NB4 (cell line): ENCODE data around the gene FNBP1L.

Experiments
- DNase-seq: peaks from one replicate; pipeline ENCODE4 v3.0.0; 2010; ENCODE audit warnings: low read depth
- H3K4me3 ChIP-seq: one replicate; pipeline ENCODE4 v1.5.1; 2011; ENCODE audit warnings: mild to moderate bottlenecking, low read depth, low read length, moderate library complexity
- MYC ChIP-seq: IDR thresholded peaks from 2 replicates; pipeline ENCODE4 v1.6.1; 2011; ENCODE audit warnings: low read depth, low read length
- POLR2A ChIP-seq: IDR thresholded peaks from 2 replicates; pipeline ENCODE4 v1.6.1; 2011; ENCODE audit warnings: mild to moderate bottlenecking; ENCODE audit not compliant: insufficient read length; ENCODE audit errors: extremely low read depth
- TF ChIP-seq, protein P1 (sequence below): IDR thresholded peaks from 2 replicates; pipeline ENCODE4 v1.6.1; 2011; ENCODE audit warnings: low read depth, low read length
- TF ChIP-seq, protein P2 (sequence below): IDR thresholded peaks from one replicate; pipeline ENCODE4 v1.5.1; 2012; ENCODE audit warnings: low read depth, low read length

FNBP1L gene

DNA sequence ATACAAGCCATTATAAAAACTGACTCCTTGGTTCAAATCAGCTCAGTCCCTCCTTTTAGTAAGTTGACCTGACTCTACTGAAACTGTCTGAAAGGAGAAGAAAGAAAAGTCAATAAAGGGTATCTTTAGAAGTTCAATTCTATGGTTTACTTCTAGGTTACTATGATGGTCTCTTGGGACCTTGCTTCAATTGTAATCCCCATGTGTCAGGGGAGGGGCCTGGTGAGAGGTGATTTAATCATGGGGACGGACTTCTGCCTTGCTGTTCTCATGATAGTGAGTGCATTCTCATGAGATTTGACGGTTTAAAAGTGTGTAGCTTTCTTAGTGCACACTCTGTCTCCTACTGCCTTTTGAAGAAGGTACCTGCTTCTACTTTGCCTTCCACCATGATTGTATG, 31.7 kb upstream of the FNBP1L start:
- no peak overlapping the region for H3K4me3 ChIP-seq
- TF ChIP-seq, protein P1, sequence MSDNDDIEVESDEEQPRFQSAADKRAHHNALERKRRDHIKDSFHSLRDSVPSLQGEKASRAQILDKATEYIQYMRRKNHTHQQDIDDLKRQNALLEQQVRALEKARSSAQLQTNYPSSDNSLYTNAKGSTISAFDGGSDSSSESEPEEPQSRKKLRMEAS = no peak
- peak; percentile 8 for DNase-seq

DNA sequence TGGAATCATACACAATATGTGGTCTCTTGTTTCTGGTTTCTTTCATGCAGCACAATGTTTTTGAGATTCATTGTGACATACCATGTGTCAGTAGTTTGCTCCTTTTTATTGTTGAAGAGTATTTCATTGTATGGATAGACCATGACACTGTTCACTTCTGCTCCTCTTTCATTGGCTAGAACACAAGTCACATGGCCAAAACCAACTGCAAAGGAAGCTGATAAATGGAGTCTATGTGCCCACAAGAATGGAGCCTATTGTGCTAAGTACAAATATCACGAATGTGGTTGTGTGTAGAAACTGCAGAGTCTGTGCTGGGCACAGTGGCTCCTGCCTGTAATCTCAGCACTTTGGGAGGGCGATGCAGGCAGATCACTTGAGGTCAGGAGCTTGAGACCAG, 28.6 kb upstream of the FNBP1L start:
- TF ChIP-seq, protein P1 = no peak; the same call in 1 of the 2 replicates
- TF ChIP-seq, protein P2, sequence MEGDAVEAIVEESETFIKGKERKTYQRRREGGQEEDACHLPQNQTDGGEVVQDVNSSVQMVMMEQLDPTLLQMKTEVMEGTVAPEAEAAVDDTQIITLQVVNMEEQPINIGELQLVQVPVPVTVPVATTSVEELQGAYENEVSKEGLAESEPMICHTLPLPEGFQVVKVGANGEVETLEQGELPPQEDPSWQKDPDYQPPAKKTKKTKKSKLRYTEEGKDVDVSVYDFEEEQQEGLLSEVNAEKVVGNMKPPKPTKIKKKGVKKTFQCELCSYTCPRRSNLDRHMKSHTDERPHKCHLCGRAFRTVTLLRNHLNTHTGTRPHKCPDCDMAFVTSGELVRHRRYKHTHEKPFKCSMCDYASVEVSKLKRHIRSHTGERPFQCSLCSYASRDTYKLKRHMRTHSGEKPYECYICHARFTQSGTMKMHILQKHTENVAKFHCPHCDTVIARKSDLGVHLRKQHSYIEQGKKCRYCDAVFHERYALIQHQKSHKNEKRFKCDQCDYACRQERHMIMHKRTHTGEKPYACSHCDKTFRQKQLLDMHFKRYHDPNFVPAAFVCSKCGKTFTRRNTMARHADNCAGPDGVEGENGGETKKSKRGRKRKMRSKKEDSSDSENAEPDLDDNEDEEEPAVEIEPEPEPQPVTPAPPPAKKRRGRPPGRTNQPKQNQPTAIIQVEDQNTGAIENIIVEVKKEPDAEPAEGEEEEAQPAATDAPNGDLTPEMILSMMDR = no peak
- TF ChIP-seq MYC (no peak), POLR2A (no peak)
- H3K4me3 ChIP-seq = no peak overlapping the region
- DNase-seq = no peak

DNA sequence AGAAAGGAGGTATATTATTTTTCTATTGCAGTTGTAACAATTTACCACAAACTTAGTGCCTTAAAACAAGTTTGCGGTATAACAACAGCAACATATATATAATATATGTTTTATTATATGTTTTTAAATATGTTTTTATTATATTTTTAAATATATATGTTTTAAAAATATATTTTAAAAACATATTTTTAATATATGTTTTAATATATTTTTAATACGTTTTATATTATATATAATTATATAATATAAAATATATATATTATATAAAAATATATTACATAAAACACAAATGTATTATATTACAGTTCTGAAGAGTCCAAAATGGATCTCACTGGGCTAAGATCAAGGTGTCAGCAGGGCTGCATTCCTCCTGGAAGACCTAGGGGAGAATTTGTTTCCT, 27.5 kb upstream of the FNBP1L start:
- TF ChIP-seq, protein P1 = no peak
- TF ChIP-seq MYC = no peak
- TF ChIP-seq POLR2A = no peak
- TF ChIP-seq, protein P2 = no peak
- no peak for DNase-seq
- no peak overlapping the region for H3K4me3 ChIP-seq

DNA sequence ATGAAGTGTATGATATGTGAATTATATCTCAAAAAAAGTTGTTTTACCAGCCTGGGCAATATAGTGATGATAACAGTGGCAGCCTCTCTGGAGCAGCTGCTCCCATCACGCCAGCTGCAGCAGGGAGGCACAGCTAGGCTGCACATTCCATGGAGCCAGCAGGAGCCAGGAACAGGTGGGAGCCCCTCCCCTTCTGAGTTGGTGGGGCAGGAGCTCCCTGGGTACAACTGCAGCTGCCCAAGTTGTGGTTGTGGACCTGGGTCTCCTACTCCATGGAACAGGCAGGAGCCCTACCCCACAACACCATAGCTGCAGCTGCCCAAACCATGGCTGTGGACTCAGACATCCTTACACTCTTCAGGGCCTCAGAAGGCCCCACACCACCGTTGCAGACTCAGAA, 21.7 kb upstream of the FNBP1L start:
- DNase-seq = no peak
- TF ChIP-seq, protein P2 = no peak
- TF ChIP-seq, protein P1 = no peak
- TF ChIP-seq MYC (no peak), POLR2A (no peak)
- H3K4me3 ChIP-seq = no peak overlapping the region

DNA sequence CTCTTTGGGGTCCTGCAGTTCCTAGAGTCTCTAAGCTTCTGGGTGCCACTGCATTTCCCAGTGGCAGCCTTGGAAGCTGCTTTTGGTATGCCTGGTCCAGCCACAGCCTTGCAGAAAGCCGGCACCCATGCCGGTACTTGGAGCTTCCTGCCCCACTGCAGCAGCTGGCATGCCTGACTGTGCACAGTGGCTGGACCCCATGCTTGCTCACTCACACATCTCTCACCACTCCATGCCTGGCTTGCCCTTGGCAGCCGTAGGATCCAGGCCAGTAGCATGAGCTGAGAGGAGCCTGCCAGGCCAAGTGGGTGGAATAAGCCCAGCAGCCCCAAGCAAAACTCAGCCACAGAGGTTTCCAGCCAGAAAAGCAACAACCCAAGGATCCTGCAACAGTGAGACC, 20.3 kb upstream of the FNBP1L start:
- no peak for DNase-seq
- no peak overlapping the region for H3K4me3 ChIP-seq
- TF ChIP-seq, protein P1 = no peak
- no peak for TF ChIP-seq MYC
- TF ChIP-seq, protein P2 = no peak
- TF ChIP-seq POLR2A = no peak

DNA sequence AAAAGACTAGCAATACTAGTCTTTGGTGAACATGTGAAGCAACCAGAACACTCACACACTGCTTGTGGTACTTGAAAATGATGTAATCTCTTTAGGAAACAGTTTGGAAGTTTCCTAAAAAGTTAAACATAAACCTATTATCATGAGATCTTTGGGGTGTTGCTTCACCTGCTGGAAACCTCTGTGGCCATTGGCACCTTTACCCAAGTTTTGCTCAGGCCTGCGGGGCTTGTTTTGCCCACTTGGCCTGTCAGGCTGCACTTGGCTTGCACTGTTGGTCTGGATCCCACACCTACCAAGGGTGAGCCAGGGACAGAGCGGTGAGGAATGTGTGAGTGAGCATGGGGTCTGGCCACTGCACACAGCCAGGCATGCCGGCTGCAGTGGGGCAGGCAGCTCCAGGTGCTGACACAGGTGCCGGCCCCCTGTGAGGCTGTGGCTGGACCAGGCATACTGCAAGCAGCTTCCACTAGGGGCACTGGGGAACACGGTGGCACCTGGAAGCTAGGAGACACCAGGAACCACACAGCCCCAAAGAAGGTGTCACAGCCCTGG, 14.4 kb upstream of the FNBP1L start:
- no peak for DNase-seq
- H3K4me3 ChIP-seq = no peak overlapping the region
- TF ChIP-seq, protein P1 = no peak
- TF ChIP-seq POLR2A (no peak), MYC (no peak)
- TF ChIP-seq, protein P2 = no peak

DNA sequence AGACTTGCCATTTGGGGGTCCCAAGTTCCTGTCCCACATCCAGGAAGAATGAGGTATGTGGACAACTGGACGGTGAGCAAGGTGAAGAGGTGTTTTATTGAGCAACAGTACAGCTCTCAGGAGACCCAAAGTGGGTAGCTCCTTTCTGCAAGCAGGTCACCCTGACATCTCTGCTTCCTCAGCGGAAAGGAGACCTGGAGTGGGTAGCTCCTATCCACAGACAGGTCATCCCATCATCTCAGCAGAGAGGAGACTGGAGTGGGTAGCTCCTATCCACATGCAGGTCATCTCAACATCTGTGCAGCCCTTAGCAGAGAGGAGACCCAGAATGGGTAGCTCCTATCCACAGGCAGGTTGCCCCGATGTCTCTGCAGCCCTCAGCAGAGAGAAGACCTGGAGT, 13.8 kb upstream of the FNBP1L start:
- TF ChIP-seq, protein P1 = no peak
- TF ChIP-seq MYC (no peak), POLR2A (no peak)
- TF ChIP-seq, protein P2 = no peak
- H3K4me3 ChIP-seq = no peak overlapping the region
- DNase-seq = no peak
